ENCODE measurements around the gene HGF.

The HGF gene

GRCh38 chr7:81761031-81761430, 8.8 kb downstream of the HGF start:
- TF ChIP-seq NFIC (IDR thresholded peaks at IDR 0.05) (no peak), REST (IDR thresholded peaks at IDR 0.05; ENCODE audit: low read depth) (no peak), TCF12 (IDR thresholded peaks at IDR 0.05; ENCODE audit: low read depth) (no peak), USF1 (IDR thresholded peaks at IDR 0.05) (no peak), YY1 (IDR thresholded peaks at IDR 0.05; ENCODE audit: low read depth) (no peak), RAD21 (IDR thresholded peaks at IDR 0.05; ENCODE audit: low read depth) (no peak), EGR1 (IDR thresholded peaks at IDR 0.05) (no peak), ZBTB7A (IDR thresholded peaks at IDR 0.05; ENCODE audit: low read depth) (no peak), TAF1 (IDR thresholded peaks at IDR 0.05; ENCODE audit: low read depth) (no peak), FOXM1 (IDR thresholded peaks at IDR 0.05; ENCODE audit: borderline replicate concordance, low read depth) (no peak), EP300 (IDR thresholded peaks at IDR 0.05; ENCODE audit: borderline replicate concordance) (no peak), CREB1 (IDR thresholded peaks at IDR 0.05; ENCODE audit: low read depth) (no peak), MAX (IDR thresholded peaks at IDR 0.05) (no peak), CEBPB (IDR thresholded peaks at IDR 0.05) (no peak), TEAD4 (IDR thresholded peaks at IDR 0.05) (no peak)

- TF ChIP-seq TEAD4 (IDR thresholded peaks at IDR 0.05) (no peak), FOXM1 (IDR thresholded peaks at IDR 0.05; ENCODE audit: borderline replicate concordance, low read depth) (no peak), EGR1 (IDR thresholded peaks at IDR 0.05) (no peak), RAD21 (IDR thresholded peaks at IDR 0.05; ENCODE audit: low read depth) (no peak), EP300 (IDR thresholded peaks at IDR 0.05; ENCODE audit: borderline replicate concordance) (no peak), REST (IDR thresholded peaks at IDR 0.05; ENCODE audit: low read depth) (no peak)
Observed at GRCh38 chr7:81754918-81755696, 14.7 kb downstream of the HGF start.

- TF ChIP-seq RAD21 (IDR thresholded peaks at IDR 0.05; ENCODE audit: low read depth) (no peak), YY1 (IDR thresholded peaks at IDR 0.05; ENCODE audit: low read depth) (no peak), EGR1 (IDR thresholded peaks at IDR 0.05) (no peak), TAF1 (IDR thresholded peaks at IDR 0.05; ENCODE audit: low read depth) (no peak), REST (IDR thresholded peaks at IDR 0.05; ENCODE audit: low read depth) (no peak), TEAD4 (IDR thresholded peaks at IDR 0.05) (no peak), ZBTB7A (IDR thresholded peaks at IDR 0.05; ENCODE audit: low read depth) (no peak), MAX (IDR thresholded peaks at IDR 0.05) (no peak)
Observed at GRCh38 chr7:81753392-81753791, 16.5 kb downstream of the HGF start.

GRCh38 chr7:81752318-81752714, 17.5 kb downstream of the HGF start:
- TF ChIP-seq NFIC (IDR thresholded peaks at IDR 0.05) (no peak), TCF12 (IDR thresholded peaks at IDR 0.05; ENCODE audit: low read depth) (no peak), TEAD4 (IDR thresholded peaks at IDR 0.05) (no peak), ZBTB7A (IDR thresholded peaks at IDR 0.05; ENCODE audit: low read depth) (no peak), MAX (IDR thresholded peaks at IDR 0.05) (no peak), REST (IDR thresholded peaks at IDR 0.05; ENCODE audit: low read depth) (no peak), FOXM1 (IDR thresholded peaks at IDR 0.05; ENCODE audit: borderline replicate concordance, low read depth) (no peak), YY1 (IDR thresholded peaks at IDR 0.05; ENCODE audit: low read depth) (no peak), EP300 (IDR thresholded peaks at IDR 0.05; ENCODE audit: borderline replicate concordance) (no peak), RAD21 (IDR thresholded peaks at IDR 0.05; ENCODE audit: low read depth) (no peak), CEBPB (IDR thresholded peaks at IDR 0.05) (no peak), CREB1 (IDR thresholded peaks at IDR 0.05; ENCODE audit: low read depth) (no peak), TAF1 (IDR thresholded peaks at IDR 0.05; ENCODE audit: low read depth) (no peak), USF1 (IDR thresholded peaks at IDR 0.05) (no peak), EGR1 (IDR thresholded peaks at IDR 0.05) (no peak)
